GM21528 (cell line): ENCODE results near the gene TREML4.
"Not testable (repeated sequence)": the region's sequence is repeated elsewhere in the genome, so short reads cannot be mapped to it uniquely, and the experiment has no call there.

Experiments used
- ATAC-seq: cut with Tn5 transposase; IDR thresholded peaks from one replicate; pipeline ENCODE4 v1.9.1; 2021; ENCODE audit warnings: mild to moderate bottlenecking, moderate library complexity; ENCODE audit not compliant: unreplicated experiment, low FRiP score

Gene TREML4

DNA sequence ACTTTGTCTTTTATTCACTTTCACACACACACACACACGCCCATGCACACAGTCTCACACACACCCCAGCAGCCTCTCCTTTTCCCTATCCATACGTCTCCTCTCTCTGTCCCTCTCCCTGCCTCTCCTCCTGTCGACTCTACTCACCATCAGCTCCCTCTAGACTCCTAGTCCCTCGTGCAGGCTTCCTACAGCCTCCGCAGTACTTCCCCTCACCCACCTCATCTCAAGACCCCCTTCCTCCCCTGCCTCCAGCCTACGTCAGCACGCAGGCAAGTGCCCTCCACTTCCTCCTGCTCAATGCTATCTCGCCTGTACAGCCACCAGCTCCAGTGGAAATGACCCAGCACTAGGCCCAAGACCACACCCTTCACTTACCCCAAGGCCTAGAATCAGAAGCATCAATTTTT is 26.4 kb upstream of the TREML4 start:
- ATAC-seq = no peak

DNA sequence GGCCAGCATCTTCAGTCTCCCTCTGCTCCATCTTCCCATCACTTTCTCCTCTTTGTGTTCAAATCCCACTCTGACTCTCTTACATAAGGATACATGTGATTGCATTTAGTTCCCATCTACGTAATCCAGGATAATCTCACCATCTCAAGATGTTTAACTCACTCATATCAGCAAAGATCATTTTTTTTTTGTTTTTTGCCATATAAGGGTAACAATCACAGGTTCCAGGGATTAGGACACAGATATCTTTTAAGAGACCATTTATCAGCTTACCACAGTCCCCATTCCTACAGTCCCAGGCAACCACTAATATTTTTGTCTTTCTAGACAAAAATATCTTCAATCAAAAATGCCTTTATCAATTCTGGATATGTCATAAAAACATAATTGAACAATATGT is 24.0 kb upstream of the TREML4 start:
- no peak for ATAC-seq

DNA sequence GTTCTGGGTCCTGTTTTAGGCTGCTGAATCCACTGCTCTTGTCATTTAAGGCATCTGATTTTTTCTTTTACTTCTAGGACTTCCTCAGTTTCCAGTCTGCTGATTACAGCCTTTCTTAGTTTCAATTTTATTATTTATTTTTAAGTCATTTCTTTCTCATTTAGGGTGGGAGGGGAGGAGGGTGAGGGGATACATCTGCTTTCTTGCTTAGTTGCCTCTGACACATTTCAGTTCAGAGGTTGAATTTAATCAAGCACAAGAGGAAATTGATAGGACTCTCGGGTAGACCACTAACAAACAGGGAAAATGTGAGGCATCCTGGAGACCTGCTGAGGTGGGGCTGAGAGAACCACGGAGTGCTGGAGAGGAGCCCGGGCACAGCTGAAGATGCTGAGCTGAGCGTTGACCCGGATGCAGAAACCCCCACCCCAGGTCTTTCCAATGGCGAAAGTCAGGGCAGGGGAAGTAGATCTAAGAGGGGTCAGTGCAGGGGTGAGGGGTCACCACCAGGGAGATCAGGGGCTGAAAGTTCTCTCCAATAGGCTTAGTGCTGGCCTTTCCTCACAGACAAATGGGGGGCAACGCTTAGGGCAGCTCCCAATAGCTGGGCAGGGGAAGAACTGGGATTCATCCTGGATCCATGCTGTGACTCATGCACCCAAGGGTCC is 19.6 kb upstream of the TREML4 start:
- ATAC-seq = no peak

DNA sequence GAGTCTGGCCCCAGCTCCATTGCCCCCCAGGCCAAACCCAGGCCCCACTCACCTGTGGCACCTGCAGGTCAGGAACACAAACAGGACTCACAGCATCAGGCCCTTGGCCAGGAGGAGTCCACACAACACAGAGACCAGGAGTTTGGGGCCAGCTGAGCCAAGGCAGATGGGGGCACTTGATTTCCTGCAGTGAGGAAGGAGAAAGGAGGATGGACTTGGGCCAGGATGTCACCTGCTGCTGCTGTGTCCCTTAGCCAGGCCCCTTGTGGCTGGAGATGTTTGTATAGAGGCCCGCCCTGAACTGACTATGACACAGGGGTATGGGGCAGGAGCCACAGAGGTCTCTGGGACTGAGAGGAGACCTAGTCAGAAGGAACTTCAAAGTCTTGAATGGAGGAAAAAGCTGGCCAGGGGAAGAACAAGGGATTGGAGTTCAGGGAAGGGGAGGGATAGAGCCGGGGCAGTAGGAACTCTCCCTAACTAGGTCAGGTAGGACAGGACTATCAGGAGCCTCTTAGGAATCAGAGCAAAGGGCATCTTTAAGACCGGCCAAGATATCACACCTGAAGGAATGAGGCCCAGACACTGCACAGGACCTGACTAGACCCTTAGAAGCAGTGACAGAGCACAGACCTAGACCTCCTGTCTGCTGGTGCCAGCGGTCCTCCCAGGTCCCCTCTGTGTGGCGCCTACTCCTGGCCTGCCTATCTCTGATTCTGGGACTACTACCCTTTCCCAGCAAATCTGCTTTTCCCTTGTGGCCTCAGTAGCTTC is 18.4 kb upstream of the TREML4 start:
- ATAC-seq = no peak

DNA sequence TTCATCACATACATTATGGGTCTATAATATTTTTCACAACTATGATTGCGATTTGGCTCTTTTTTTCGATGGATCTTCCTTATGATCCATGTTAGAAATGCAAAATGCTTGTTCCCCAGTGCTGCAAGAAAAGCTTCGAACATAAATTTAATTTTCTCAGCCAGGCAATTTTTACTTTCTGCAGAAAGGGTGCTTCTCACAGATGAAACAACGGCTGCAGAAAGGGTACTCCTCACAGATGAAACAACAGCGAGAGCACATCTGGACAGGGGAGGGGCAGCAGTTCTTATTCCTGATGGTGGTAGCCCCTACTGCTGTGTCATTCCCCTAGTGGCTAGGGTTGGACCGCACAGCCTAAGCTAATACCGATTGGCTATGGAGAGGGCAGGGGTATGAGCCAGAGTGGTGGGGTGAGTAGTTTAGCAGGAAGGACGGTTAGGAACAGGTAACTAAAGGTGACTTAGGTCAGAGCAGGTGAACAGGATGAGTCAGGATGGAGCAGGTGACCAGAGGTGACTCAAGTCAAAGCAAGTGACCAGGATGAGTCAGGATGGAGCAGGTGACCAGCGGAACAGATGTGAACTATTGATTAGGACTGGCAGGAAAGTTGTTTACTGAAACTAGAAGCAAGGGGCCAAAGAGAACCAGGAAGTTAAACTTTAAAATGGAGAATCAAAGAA is 13.4 kb upstream of the TREML4 start:
- ATAC-seq = no peak

DNA sequence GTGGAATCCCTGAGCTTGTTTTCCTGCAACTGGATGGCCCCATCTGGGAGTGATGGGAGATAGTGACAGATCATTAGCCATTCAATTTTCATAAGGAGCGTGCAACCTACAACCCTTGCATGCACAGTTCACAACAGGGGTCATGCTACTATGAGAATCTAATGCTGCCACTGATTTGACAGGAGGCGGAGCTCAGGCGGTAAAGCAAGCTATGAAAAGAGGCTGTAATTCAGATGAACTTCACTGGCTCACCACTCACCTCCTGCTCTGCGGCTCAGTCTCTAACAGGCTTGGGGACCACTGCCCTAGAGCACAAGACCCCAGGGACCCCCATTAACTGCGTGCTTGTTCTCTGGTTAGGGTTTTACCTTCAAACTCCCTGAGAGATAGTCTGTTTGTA is 12.4 kb upstream of the TREML4 start:
- ATAC-seq = no peak

DNA sequence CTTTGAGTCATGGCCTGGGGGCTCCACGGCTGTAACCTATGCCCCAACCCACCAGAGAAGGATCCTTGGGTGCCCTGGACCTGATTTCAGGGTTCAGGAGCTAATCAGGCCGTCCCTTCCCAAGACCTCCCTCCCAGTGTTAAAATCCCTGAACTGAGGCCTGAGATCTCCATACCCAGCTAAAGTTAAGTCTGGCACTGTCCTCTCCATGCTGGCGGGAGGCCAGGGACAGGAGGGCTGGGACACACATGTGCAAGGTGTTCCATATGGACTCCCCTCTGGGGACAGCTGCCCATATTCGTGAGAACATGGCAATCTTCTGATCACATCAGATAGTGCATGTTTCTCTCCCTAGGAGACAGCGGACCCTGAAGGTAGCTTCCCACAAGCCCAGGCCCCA is 11.5 kb upstream of the TREML4 start:
- ATAC-seq = no peak

DNA sequence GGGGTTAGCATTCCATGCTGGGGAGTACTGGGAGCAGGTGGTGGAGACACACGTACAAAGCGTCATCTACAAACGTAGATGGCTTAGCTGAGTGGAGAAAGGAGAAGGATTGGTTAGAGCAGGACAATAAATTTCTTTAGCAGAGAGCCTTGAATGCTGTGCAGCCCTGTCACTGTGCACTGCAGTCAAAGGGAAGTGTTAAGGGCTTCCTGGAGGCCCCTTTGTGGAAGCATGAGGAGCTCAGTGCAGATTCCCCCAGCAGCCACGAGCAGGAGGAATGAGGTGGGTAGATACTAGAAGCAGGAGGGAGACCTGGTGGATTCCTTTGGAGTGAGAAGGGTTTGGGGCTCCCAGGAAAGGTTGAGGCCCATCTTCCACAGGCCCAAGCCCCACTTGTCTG is 6.1 kb upstream of the TREML4 start:
- ATAC-seq = no peak

DNA sequence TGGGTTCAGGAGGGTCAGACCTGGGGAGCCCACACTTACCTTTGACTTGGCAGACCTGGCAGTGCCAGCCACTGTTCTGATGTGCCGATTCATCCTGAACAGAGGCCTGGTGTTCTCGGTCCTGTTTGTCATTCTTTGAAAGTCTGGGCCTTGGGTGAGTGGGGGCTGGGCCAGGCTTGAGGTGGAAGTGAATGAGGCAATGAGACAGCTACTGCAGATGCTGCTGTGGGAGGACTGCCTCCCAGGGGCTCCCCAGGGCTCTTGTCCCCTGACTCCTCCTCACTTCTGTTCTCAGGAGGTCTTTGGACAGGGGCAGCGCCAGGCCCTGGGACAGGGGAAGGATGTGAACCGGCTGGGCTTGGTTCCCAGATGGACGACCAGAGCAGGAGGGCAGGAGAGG is 5.6 kb upstream of the TREML4 start:
- ATAC-seq = no peak

DNA sequence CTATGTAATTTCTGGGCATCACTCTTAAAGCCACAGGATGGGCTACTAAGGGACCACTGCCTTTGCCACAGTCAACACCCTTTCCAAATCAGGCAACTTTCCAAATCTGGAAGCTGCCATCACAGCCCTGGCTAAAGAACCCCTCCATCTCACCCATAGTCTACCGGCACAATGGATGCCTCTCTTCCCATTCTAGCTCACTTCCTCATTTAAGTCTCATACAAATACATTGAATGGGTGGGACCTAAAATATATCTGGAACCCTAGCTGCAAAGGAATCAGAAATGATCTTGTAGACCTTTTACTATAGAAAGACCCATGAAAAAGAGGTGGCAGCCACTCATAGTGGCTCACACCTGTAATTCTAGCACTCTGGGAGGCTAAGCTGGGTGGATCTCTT is 3.3 kb upstream of the TREML4 start:
- ATAC-seq = no peak

DNA sequence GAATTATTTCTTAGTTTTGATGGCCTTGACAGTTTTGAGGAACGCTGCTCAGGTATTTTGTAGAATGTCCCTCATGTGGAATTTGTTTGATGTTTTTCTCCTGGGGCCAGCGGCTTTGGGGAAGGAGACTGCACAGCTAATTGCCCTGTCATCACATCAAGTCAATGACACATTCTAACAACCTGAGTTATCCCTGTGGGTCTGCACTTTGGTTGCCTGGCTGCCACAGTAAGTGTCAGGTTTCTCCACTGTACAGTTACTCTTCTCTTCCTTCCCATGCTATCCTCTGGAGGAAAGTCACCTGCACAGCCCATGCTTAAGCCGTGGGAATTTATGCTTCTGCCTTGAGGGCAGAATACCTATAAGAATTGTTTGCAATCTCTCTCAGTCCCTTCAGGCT is 1.4 kb upstream of the TREML4 start:
- ATAC-seq = no peak

DNA sequence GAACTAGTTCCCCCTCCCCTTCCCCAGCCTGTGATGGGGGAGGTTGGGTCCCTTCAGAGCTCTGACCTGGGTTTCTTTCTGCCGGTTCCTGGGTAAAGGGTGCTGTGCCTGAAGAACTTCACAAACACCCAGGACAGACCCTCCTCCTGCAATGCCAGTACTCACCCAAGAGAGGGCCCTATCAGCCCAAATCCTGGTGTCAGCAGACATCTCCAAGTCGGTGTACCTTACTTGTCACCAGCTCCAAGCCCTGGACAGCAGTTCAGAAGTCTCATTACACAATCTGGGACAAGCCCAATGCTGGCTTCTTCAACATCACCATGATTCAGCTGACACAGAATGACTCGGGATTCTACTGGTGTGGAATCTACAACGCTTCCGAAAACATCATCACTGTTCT is 467 bp downstream of the TREML4 start:
- ATAC-seq = no peak

DNA sequence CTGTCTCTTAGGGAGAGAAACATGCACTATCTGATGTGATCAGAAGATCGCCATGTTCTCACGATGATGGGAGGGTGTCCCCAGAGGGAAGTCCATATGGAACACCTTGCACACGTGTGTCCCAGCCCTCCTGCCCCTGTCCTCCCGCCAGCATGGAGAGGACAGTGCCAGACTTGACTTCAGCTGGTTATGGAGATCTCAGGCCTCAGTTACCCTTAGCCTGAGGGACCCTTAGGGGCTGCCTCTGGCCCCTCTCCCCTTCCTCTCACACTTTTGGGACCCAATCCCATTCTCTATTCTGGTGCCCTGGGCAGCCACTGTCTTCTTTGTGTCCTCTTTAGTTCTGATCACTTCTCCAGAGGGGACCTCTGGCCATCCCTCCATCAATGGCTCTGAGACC is 1.6 kb downstream of the TREML4 start:
- no peak for ATAC-seq

DNA sequence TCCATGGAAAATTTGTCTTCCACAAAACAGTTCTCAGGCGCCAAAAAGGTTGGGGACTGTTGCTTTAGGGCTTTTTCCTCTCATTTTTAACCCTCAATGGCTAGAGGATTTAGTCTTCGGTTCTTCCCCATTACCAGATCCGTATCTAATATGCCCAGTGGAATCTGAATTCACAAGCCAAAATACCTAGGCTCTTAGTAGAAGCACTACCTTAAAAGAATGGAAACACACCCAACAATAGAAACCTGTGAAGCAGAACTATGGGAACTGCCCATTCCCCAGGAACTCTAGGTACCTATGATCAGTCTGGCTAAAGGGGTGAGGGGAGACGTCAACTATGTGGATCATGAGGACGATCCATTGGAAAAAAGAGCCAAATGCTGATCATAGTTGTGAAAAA is 3.1 kb downstream of the TREML4 start:
- no peak for ATAC-seq

DNA sequence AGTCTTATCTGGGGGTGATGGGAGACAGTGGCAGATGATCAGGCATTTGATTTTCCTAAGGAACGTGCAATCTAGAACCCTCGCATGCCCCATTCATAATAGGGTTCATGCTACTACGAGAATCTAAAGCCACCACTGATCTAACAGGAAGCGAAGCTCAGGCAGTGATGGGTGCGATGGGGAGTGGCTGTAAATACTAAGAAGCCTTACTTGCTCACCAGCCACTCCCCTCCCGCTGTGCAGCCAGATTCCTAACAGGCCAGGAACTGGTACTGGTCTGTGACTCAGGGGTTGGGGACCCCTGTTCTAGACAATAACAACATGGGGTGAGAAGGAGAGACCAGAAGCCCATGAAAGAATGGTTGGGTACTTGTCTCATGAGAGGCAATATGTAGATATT is 4.5 kb downstream of the TREML4 start:
- ATAC-seq = no peak

DNA sequence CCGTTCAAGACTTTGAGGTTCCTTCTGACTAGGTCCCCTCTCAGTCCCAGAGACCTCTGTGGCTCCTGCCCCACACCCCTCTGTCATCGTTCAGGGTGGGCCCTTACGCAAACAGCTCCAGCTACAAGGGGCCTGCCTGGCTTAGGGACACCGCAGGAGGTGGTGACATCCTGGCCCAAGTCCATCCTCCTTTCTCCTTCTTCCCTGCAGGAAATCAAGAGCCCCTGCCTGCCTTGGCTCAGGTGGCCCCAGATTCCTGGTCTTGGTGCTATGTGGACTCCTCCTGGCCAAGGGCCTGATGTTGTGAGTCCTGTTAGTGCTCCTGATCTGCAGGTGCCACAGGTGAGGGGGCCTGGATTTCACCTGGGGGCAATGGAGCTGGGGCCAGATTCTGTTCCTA is 8.1 kb downstream of the TREML4 start:
- ATAC-seq = no peak

DNA sequence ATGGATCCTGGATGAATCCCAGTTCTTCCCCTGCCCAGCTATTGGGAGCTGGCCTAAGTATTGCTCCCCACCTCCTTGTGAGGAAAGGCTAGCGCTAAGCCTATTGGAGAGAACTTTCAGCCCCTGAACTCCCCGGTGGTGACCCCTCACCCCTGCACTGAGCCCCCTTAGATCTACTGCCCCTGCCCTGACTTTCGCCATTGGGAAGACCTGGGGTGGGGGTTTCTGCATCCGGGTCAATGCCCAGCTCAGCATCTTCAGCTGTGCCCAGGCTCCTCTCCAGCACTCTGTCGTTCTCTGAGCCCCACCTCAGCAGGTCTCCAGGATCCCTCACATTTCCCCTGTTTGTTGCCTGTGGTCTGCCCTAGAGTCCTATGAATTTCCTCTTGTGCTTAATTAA is 9.0 kb downstream of the TREML4 start:
- ATAC-seq = no peak

DNA sequence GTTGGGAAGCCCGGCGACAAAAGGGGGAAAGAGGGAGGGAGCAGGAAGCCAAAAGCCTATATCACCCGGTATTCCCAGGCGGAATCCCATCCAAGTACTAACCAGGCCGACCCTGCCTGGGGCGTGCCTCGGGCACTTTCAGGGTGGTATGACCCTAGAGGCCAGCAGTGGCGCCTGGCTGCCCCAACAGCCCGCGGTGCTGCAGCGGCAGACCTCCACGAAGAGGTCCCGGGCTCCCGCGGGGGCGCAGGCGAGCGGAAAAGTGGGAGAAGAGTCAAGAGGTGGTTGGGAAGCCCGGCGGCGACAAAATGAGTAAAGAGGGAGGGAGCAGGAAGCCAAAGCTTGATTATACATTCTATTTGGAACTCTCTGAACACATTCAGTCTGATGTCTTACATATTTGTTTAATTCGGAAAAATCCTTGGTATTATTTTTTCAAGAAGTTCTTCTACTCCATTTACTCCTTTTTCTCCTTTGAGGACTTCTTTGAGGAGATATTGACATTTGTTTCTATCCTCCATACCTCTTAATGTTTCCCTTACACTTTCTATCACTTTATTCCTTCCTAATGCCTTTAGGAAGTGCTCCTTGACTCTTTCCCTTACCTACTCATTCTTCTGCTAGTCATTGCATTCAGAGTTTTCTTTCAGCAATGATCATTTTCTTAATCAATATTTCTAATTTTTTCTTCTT is 11.5 kb downstream of the TREML4 start:
- no peak for ATAC-seq

DNA sequence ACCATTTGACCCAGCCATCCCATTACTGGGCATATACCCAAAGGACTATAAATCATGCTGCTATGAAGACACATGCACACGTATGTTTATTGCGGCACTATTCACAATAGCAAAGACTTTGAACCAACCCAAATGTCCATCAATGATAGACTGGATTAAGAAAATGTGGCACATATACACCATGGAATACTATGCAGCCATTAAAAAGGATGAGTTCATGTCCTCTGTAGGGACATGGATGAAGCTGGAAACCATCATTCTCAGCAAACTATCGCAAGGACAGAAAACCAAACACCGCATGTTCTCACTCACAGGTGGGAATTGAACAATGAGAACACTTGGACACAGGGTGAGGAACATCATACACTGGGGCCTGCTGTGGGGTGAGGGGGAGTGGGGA is 18.4 kb downstream of the TREML4 start:
- ATAC-seq = not testable (repeated sequence)

DNA sequence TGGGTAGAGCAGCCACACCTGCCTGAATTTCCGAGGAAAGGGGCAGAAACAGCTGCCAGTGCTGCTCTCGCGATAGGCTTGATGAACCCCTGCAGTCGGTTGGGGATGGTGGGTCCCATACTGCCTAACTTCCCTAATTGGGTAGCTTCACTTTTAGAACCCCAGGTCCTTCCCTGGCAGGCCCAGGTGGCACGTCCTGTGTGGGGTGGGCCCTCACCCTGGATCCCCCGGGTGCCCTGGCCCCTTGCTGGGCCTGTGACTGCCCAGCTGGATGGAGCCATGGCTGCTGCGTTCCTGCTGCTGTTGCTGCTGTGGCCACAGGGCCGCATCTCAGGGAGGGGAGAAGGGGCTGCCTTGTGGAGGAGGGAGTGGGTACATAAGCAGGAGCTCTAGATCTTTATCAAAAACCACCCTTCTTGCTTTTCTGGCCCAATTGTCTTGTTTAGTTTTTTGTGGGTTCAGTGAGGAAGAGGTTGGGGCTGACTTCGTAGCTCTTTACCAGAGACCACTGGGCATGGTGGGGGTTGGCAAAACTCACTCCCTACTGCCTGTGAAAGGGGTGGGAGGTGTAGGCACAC is 19.2 kb downstream of the TREML4 start:
- no peak for ATAC-seq
